Ramos (cell line): ENCODE results near the gene TMEM151B.
"Not testable (repeated sequence)": the region's sequence is repeated elsewhere in the genome, so short reads cannot be mapped to it uniquely, and the experiment has no call there.

Experiments
- in situ Hi-C: fragments of 300-500 bp; cut with MboI; formaldehyde crosslinking; loops from one replicate; pipeline ENCODE4 v1.14.3; 2022; ENCODE audit warnings: low sequenced_read_pairs; ENCODE audit not compliant: unreplicated experiment

Gene TMEM151B

GRCh38 chr6:44298864-44299263 lies 28.6 kb downstream of the TMEM151B start:
- in situ Hi-C loops: no loop called here

GRCh38 chr6:44300292-44300823 lies 30.1 kb downstream of the TMEM151B start:
- in situ Hi-C loops: no loop called here

- in situ Hi-C loops: no loop called here
These were observed 30.9 kb downstream of the TMEM151B start for GRCh38 chr6:44301106-44301505.

GRCh38 chr6:44301782-44302564 lies 31.7 kb downstream of the TMEM151B start:
- in situ Hi-C loops: no loop called here

GRCh38 chr6:44302856-44303255 lies 32.6 kb downstream of the TMEM151B start:
- in situ Hi-C loops: no loop called here

GRCh38 chr6:44303842-44304241 lies 33.6 kb downstream of the TMEM151B start:
- in situ Hi-C loops: no loop called here

GRCh38 chr6:44304282-44305199 lies 34.3 kb downstream of the TMEM151B start:
- in situ Hi-C loops: no loop called here

- in situ Hi-C loops: no loop called here
These were observed 35.0 kb downstream of the TMEM151B start for GRCh38 chr6:44305200-44305725.

GRCh38 chr6:44306710-44307109 lies 36.5 kb downstream of the TMEM151B start:
- in situ Hi-C loops: no loop called here

GRCh38 chr6:44307217-44307616 lies 37.0 kb downstream of the TMEM151B start:
- in situ Hi-C loops: no loop called here

- in situ Hi-C loops: no loop called here
These were observed 38.8 kb downstream of the TMEM151B start for GRCh38 chr6:44309092-44309491.

GRCh38 chr6:44309631-44310030 lies 39.4 kb downstream of the TMEM151B start:
- in situ Hi-C loops: no loop called here

- in situ Hi-C loops: no loop called here
These were observed 40.0 kb downstream of the TMEM151B start for GRCh38 chr6:44310241-44310640.

- in situ Hi-C loops: no loop called here
These were observed 41.1 kb downstream of the TMEM151B start for GRCh38 chr6:44311304-44311703.

- in situ Hi-C loops: no loop called here
These were observed 41.5 kb downstream of the TMEM151B start for GRCh38 chr6:44311767-44312166.

GRCh38 chr6:44312901-44313788 lies 42.9 kb downstream of the TMEM151B start, which contains the start of gene AARS2:
Gene AARS2 (minus strand): TSS chr6:44313347. CDS start chr6:44313323, 24 bp downstream.
- in situ Hi-C loops: no loop called here

- in situ Hi-C loops: not testable (repeated sequence)
These were observed 44.4 kb downstream of the TMEM151B start for GRCh38 chr6:44314657-44315056.

- in situ Hi-C loops: no loop called here
These were observed 45.3 kb downstream of the TMEM151B start for GRCh38 chr6:44315516-44315915.

- in situ Hi-C loops: no loop called here
These were observed 45.7 kb downstream of the TMEM151B start for GRCh38 chr6:44315951-44316350.

- in situ Hi-C loops: no loop called here
These were observed 46.2 kb downstream of the TMEM151B start for GRCh38 chr6:44316481-44316880.
